GM20000 (cell line): ENCODE results near the gene TMEM143.
"Not testable (repeated sequence)": the region's sequence is repeated elsewhere in the genome, so short reads cannot be mapped to it uniquely, and the experiment has no call there.

Experiments
- DNase-seq: peaks from one replicate; pipeline ENCODE4 v3.0.0; 2012; ENCODE audit warnings: low spot score
- TF ChIP-seq, protein P1 (sequence below): IDR thresholded peaks from 2 replicates; pipeline ENCODE4 v1.5.1; 2012; ENCODE audit warnings: mild to moderate bottlenecking, control low read depth; ENCODE audit errors: extremely low read depth, missing control alignments

Gene TMEM143

GRCh38 chr19:48372904-48373303 is 9.2 kb upstream of the TMEM143 start:
- no peak for DNase-seq
- TF ChIP-seq, protein P1, sequence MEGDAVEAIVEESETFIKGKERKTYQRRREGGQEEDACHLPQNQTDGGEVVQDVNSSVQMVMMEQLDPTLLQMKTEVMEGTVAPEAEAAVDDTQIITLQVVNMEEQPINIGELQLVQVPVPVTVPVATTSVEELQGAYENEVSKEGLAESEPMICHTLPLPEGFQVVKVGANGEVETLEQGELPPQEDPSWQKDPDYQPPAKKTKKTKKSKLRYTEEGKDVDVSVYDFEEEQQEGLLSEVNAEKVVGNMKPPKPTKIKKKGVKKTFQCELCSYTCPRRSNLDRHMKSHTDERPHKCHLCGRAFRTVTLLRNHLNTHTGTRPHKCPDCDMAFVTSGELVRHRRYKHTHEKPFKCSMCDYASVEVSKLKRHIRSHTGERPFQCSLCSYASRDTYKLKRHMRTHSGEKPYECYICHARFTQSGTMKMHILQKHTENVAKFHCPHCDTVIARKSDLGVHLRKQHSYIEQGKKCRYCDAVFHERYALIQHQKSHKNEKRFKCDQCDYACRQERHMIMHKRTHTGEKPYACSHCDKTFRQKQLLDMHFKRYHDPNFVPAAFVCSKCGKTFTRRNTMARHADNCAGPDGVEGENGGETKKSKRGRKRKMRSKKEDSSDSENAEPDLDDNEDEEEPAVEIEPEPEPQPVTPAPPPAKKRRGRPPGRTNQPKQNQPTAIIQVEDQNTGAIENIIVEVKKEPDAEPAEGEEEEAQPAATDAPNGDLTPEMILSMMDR, result no peak

- not testable (repeated sequence) for DNase-seq
Observed at GRCh38 chr19:48371771-48372170, 8.0 kb upstream of the TMEM143 start.

DNA sequence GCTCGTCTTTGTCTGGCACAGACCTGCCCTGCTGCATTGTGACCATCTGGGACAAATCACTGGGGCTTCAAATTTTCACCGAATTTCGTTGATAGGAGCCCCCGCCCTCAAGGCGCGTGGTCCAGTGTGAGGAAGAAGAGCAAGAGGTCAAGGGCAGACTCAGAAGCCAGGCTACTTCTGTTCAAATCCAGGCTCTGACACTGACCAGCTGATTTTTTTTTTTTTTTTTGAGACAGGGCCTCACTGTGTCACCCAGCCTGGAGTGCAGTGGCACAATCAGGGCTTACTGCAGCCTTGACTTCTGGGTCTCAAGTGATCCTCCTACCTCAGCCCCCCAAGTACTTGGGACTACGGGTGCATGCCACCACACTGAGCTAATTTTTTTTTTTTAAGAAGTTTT is 7.6 kb upstream of the TMEM143 start:
- DNase-seq, result no peak
- TF ChIP-seq, protein P1, result no peak

GRCh38 chr19:48370955-48371354 is 7.2 kb upstream of the TMEM143 start:
- DNase-seq, result no peak
- TF ChIP-seq, protein P1, result no peak

DNA sequence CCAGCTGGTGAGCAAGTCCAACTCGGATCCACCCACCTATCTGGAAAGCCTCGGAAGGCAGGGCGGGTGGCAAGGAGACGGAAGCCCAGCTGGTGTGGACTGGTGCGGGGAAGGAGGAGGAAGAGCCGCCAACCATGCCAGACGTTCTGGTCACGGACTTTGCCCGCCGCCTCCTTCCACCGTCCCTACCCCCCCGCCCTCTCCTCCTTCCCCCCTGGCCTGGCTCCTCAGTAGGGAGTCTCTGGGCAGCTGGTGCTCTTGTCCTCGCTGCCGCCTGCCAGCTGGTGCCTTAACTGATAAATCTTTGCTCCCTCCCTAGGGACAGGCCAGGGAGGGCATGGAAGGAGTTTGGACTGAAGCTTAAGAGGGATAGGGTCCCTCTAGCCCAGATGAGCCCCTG is 5.2 kb upstream of the TMEM143 start:
- no peak for DNase-seq
- TF ChIP-seq, protein P1, result no peak

GRCh38 chr19:48367855-48368254 is 4.1 kb upstream of the TMEM143 start:
- TF ChIP-seq, protein P1, result no peak
- DNase-seq, result no peak

- no peak for DNase-seq
- TF ChIP-seq, protein P1, result no peak
Observed at GRCh38 chr19:48365602-48366001, 1.9 kb upstream of the TMEM143 start.

DNA sequence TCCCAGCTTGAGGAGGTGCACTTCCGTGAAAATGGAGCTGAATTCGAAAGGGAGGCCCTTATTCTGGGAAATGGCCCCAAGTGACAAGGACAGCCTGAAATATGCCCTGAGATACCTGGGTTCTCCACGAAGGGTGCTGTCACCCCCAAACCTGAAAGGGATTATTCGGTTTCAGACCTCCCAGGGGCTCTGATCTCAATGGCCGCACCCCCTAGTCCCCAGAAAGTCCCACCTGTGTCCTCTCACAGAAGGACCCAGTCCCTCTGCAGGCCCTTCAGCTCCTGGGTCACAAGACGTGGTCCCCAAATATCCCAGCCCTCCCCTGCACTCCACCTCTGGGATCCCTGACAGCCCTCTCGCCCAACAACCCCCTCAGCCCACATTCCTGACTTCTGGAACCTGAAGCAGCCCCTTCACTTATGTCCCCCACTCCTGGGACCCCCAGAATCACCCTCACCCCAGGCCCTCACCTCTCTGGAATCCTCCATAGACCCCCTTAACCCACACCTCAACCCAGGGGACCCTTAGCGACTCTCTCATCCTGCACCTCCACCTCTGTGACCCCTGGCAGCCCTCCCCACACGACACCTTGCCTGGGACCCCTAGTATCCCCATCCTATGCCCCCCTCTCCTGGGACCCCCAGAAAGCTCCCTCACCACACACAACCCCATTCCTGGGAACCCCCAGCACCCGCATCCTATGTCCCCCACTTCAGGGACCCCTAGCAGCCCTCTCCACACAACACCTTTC is 1.0 kb upstream of the TMEM143 start:
- TF ChIP-seq, protein P1, result no peak

More for the DNA sequence above, 1.0 kb upstream of the TMEM143 start:
- DNase-seq, result no peak
